Stimulated activated memory B cell treated with anti-CD40 and anti-IgM and Interleukin-4, amounts not matched to agents 10 μg/mL and 1 μg/mL and 100 μg/mL, for 72 hours (primary cell): ENCODE measurements around the gene LRRC42.
"Not testable (repeated sequence)": the region's sequence is repeated elsewhere in the genome, so short reads cannot be mapped to it uniquely, and the experiment has no call there.

ENCODE experiments used
- ATAC-seq: fragments of 150-1000 bp; cut with Tn5 transposase; 2 replicates; pipeline ENCODE4 v1.10.0; 2021
- H3K27ac Mint-ChIP-seq: one replicate; pipeline ENCODE4 v1.8.0; 2022; ENCODE audit warnings: mild to moderate bottlenecking, mixed read lengths
- H3K27me3 Mint-ChIP-seq: one replicate; pipeline ENCODE4 v1.8.0; 2022; ENCODE audit warnings: mixed read lengths
- H3K36me3 Mint-ChIP-seq: one replicate; pipeline ENCODE4 v1.8.0; 2022; ENCODE audit warnings: mixed read lengths
- H3K4me1 Mint-ChIP-seq: one replicate; pipeline ENCODE4 v1.8.0; 2022; ENCODE audit warnings: mixed read lengths
- H3K4me3 Mint-ChIP-seq: one replicate; pipeline ENCODE4 v1.8.0; 2022; ENCODE audit warnings: mild to moderate bottlenecking, moderate library complexity, mixed read lengths
- H3K9me3 Mint-ChIP-seq: one replicate; pipeline ENCODE4 v1.8.0; 2022; ENCODE audit warnings: mixed read lengths

The LRRC42 gene

GRCh38 chr1:53948291-53948690, 2.1 kb downstream of the LRRC42 start:
- ATAC-seq: no peak
- no peak overlapping the region for H3K4me3 Mint-ChIP-seq

GRCh38 chr1:53949023-53949990, 3.2 kb downstream of the LRRC42 start:
- H3K4me1 Mint-ChIP-seq: peaks cover 21% of the 10 kb centered on the region
- H3K36me3 Mint-ChIP-seq: peaks cover 22% of the 10 kb centered on the region
- no peak overlapping the region for H3K4me3 Mint-ChIP-seq
- H3K27me3 Mint-ChIP-seq: no peaks in the 10 kb centered on the region
- no peaks in the 10 kb centered on the region for H3K9me3 Mint-ChIP-seq
- no peak overlapping the region for H3K27ac Mint-ChIP-seq
- no peak for ATAC-seq

More at GRCh38 chr1:53948291-53948690, 2.1 kb downstream of the LRRC42 start:
- H3K27ac Mint-ChIP-seq: no peak overlapping the region
- no peaks in the 10 kb centered on the region for H3K27me3 Mint-ChIP-seq
- H3K9me3 Mint-ChIP-seq: no peaks in the 10 kb centered on the region
- peaks cover 31% of the 10 kb centered on the region for H3K4me1 Mint-ChIP-seq
- H3K36me3 Mint-ChIP-seq: peaks cover 23% of the 10 kb centered on the region

- no peak for ATAC-seq
- H3K4me3 Mint-ChIP-seq: no peak overlapping the region
- no peaks in the 10 kb centered on the region for H3K9me3 Mint-ChIP-seq
- H3K27me3 Mint-ChIP-seq: no peaks in the 10 kb centered on the region
- peaks cover 22% of the 10 kb centered on the region for H3K36me3 Mint-ChIP-seq
- peaks cover 9% of the 10 kb centered on the region for H3K4me1 Mint-ChIP-seq
- no peak overlapping the region for H3K27ac Mint-ChIP-seq
Measured at GRCh38 chr1:53951697-53952096, 5.5 kb downstream of the LRRC42 start.

GRCh38 chr1:53954128-53954527, 8.0 kb downstream of the LRRC42 start:
- no peak overlapping the region for H3K27ac Mint-ChIP-seq
- H3K4me1 Mint-ChIP-seq: no peaks in the 10 kb centered on the region
- H3K4me3 Mint-ChIP-seq: no peak overlapping the region
- H3K27me3 Mint-ChIP-seq: no peaks in the 10 kb centered on the region
- H3K36me3 Mint-ChIP-seq: peaks cover 28% of the 10 kb centered on the region
- no peaks in the 10 kb centered on the region for H3K9me3 Mint-ChIP-seq
- no peak for ATAC-seq

GRCh38 chr1:53956308-53957168, 10.4 kb downstream of the LRRC42 start:
- H3K27me3 Mint-ChIP-seq: no peaks in the 10 kb centered on the region
- no peak overlapping the region for H3K4me3 Mint-ChIP-seq
- peak overlapping the region; percentile 4 for H3K27ac Mint-ChIP-seq
- H3K36me3 Mint-ChIP-seq: peaks cover 32% of the 10 kb centered on the region
- ATAC-seq: no peak
- no peaks in the 10 kb centered on the region for H3K9me3 Mint-ChIP-seq
- H3K4me1 Mint-ChIP-seq: no peaks in the 10 kb centered on the region

GRCh38 chr1:53957194-53957818, 11.2 kb downstream of the LRRC42 start:
- ATAC-seq: no peak
- Mint-ChIP-seq H3K27ac (peak overlapping the region; percentile 4), H3K4me1 (no peaks in the 10 kb centered on the region), H3K27me3 (no peaks in the 10 kb centered on the region), H3K4me3 (no peak overlapping the region), H3K36me3 (peaks cover 25% of the 10 kb centered on the region), H3K9me3 (no peaks in the 10 kb centered on the region)

- no peak overlapping the region for H3K4me3 Mint-ChIP-seq
- no peaks in the 10 kb centered on the region for H3K9me3 Mint-ChIP-seq
- no peaks in the 10 kb centered on the region for H3K27me3 Mint-ChIP-seq
- no peak for ATAC-seq
- H3K4me1 Mint-ChIP-seq: no peaks in the 10 kb centered on the region
- H3K27ac Mint-ChIP-seq: no peak overlapping the region
- H3K36me3 Mint-ChIP-seq: peaks cover 35% of the 10 kb centered on the region
Measured at GRCh38 chr1:53959664-53960250, 13.6 kb downstream of the LRRC42 start.

GRCh38 chr1:53962395-53962794, 16.2 kb downstream of the LRRC42 start:
- peaks cover 45% of the 10 kb centered on the region for H3K36me3 Mint-ChIP-seq
- H3K27me3 Mint-ChIP-seq: no peaks in the 10 kb centered on the region
- H3K4me1 Mint-ChIP-seq: no peaks in the 10 kb centered on the region
- no peak overlapping the region for H3K27ac Mint-ChIP-seq
- no peaks in the 10 kb centered on the region for H3K9me3 Mint-ChIP-seq
- no peak for ATAC-seq
- H3K4me3 Mint-ChIP-seq: no peak overlapping the region

- peaks cover 54% of the 10 kb centered on the region for H3K36me3 Mint-ChIP-seq
- no peaks in the 10 kb centered on the region for H3K9me3 Mint-ChIP-seq
- H3K27me3 Mint-ChIP-seq: no peaks in the 10 kb centered on the region
- H3K4me1 Mint-ChIP-seq: no peaks in the 10 kb centered on the region
- no peak overlapping the region for H3K4me3 Mint-ChIP-seq
- H3K27ac Mint-ChIP-seq: no peak overlapping the region
- peak; percentile 34 for ATAC-seq
Measured at GRCh38 chr1:53963460-53963859, 17.3 kb downstream of the LRRC42 start.

GRCh38 chr1:53964109-53964508, 18.0 kb downstream of the LRRC42 start:
- Mint-ChIP-seq H3K27ac (no peak overlapping the region), H3K4me3 (no peak overlapping the region), H3K9me3 (no peaks in the 10 kb centered on the region), H3K36me3 (peaks cover 58% of the 10 kb centered on the region), H3K27me3 (no peaks in the 10 kb centered on the region), H3K4me1 (no peaks in the 10 kb centered on the region)
- ATAC-seq: no peak

- H3K9me3 Mint-ChIP-seq: no peaks in the 10 kb centered on the region
- H3K36me3 Mint-ChIP-seq: peaks cover 56% of the 10 kb centered on the region
- H3K27ac Mint-ChIP-seq: no peak overlapping the region
- H3K27me3 Mint-ChIP-seq: no peaks in the 10 kb centered on the region
- no peaks in the 10 kb centered on the region for H3K4me1 Mint-ChIP-seq
- H3K4me3 Mint-ChIP-seq: no peak overlapping the region
- ATAC-seq: no peak
Measured at GRCh38 chr1:53966794-53967193, 20.6 kb downstream of the LRRC42 start.

GRCh38 chr1:53967409-53968124, 21.4 kb downstream of the LRRC42 start:
- Mint-ChIP-seq H3K36me3 (peaks cover 56% of the 10 kb centered on the region), H3K9me3 (no peaks in the 10 kb centered on the region), H3K27ac (no peak overlapping the region), H3K4me1 (no peaks in the 10 kb centered on the region), H3K4me3 (no peak overlapping the region), H3K27me3 (no peaks in the 10 kb centered on the region)
- no peak for ATAC-seq

- ATAC-seq: no peak
- peaks cover 56% of the 10 kb centered on the region for H3K36me3 Mint-ChIP-seq
- H3K9me3 Mint-ChIP-seq: no peaks in the 10 kb centered on the region
- H3K27ac Mint-ChIP-seq: no peak overlapping the region
- H3K4me3 Mint-ChIP-seq: no peak overlapping the region
- H3K27me3 Mint-ChIP-seq: no peaks in the 10 kb centered on the region
- no peaks in the 10 kb centered on the region for H3K4me1 Mint-ChIP-seq
Measured at GRCh38 chr1:53968125-53968513, 22.0 kb downstream of the LRRC42 start.

GRCh38 chr1:53969323-53969722, 23.2 kb downstream of the LRRC42 start:
- H3K27ac Mint-ChIP-seq, ATAC-seq, H3K27me3 Mint-ChIP-seq, H3K9me3 Mint-ChIP-seq, H3K4me1 Mint-ChIP-seq, H3K4me3 Mint-ChIP-seq: not testable (repeated sequence)
- H3K36me3 Mint-ChIP-seq: peaks cover 47% of the 10 kb centered on the region
